HG03571 (cell line): Measurements from ENCODE around the gene SPP1.
"Not testable (repeated sequence)": the region's sequence is repeated elsewhere in the genome, so short reads cannot be mapped to it uniquely, and the experiment has no call there.

Experiments used
- ATAC-seq: cut with Tn5 transposase; IDR thresholded peaks from one replicate; pipeline ENCODE4 v1.9.1; 2021; ENCODE audit not compliant: unreplicated experiment

The SPP1 gene

GRCh38 chr4:87975466-87975865 is at the start of gene SPP1:
Gene SPP1, plus strand, starts transcription at chr4:87975714. Its CDS starts 1,182 bp downstream, at chr4:87976896.
- no peak for ATAC-seq

DNA sequence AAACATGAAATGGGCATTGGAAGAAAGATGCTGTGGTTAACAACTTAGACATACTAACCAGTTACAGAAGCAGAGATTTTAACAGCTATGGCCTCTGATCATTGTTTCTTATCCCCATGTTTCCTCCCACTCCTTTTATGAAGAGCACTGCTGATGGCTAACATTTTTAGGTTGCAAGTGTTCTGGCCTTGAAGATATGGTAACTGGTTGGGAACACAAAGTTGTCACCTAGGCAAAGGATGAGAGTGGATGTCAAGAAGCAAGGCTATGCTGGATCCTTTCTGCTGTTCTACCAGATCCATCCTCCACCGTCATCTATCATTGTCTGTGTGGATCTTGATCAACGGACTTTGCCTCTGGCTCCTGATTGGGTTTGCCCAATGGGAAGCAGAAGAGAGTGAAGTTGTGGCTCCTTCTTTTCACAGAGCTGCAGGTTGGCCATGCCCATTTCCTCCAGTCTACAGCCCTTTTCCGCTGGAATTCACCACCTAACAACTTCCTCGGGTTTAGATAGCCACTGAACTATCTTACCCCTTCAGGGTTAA is 48.9 kb upstream of the SPP1 start:
- ATAC-seq = no peak

GRCh38 chr4:87930629-87931028 is 44.9 kb upstream of the SPP1 start:
- no peak for ATAC-seq

DNA sequence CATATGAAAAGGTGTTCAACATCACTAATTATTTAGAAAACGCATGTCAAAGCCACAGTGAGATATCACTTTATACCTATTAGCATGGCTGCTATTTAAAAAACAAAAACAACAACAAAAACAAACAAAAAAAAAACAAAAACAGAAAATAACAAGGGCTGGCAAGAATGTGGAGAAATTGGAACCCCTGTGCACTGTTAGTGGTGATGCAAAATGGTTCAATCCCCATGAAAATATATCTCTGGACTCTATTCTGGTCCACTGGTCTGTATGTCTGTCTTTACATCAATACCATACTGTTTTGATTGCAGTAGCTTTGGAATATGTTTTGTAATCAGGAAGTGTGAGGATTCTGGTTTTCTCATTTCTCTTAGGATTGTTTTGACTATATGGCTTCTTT is 43.6 kb upstream of the SPP1 start:
- no peak for ATAC-seq

- ATAC-seq = no peak
These were observed 42.8 kb upstream of the SPP1 start for GRCh38 chr4:87932718-87933141.

GRCh38 chr4:87933337-87933736 is 42.2 kb upstream of the SPP1 start:
- no peak for ATAC-seq

DNA sequence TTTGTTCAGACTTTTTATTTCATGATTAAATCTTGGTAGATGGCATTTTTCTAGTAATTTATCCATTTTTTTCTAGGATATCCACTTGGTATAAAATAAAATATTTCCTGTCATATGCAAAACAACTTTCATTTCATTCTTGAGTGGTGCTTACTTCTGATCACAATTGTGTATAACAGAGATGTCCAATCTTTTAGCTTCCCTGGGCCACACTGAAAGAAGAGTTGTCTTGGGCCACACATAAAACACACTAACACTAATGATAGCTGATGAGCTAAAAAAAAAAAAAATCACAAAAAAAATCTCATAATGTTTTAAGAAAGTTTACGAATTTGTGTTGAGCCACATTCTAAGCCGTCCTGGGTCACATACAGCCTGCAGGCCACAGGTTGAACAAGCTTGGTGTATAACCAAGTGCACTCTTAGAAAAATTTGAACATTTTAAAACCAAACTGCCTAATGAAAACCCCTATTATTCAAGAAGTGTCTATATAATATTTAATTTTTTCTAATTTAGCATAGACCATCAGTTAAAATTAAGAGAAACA is 41.3 kb upstream of the SPP1 start:
- no peak for ATAC-seq

DNA sequence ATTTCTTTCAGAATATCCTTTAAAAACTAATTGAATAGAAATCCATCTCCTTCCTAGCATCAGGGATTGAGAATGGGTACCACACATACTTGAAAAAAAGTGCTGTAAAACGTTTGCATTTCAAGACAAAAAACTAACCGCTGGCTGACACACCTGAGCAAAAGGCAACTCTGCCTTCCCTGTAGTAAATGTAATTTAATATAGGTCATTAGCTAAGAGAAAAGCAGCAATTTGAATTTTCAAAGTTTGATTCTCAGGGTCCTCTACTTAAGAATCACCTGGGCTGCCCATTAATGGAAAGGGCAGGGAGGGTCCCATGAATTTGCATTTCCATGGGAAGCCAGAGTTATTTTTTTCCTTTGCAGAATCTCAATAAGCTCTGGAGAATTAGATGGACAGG is 40.5 kb upstream of the SPP1 start:
- ATAC-seq = no peak

GRCh38 chr4:87935954-87936353 is 39.6 kb upstream of the SPP1 start:
- not testable (repeated sequence) for ATAC-seq

DNA sequence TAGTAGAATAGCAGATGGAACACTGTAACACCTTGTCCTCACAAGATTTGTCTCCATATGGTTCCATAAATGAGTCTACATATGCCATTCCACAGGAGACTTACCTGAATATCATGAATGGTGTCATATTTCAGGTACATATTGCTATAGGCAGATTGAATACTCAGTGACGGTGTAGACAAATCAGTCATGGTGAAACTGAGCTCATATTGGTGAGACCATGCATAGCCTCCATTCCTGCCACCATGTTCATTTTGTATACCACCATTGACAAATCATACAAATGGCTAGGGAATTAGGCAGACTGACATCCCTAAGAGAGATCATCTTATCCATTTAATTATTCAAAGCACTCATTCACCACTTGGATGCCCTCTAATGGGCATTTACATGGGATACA is 38.0 kb upstream of the SPP1 start:
- ATAC-seq = no peak

DNA sequence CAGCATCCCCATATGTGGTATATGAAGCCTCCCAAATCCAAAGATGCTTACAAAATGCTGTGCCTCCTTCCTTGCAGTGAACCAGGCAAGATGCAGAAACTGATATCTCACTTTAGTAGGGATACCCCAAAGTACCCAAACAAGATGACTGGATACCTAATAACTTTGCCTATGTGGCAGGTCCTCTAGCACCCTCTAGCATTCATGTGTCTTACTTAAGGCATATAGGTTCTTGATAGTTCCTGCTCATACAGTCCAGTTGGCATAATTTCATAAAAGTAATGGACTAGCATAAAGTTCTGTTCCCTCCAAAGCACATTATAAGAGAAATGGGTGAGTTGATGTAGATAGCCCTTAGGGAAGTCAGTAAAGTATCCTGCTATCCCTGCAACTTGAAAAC is 36.8 kb upstream of the SPP1 start:
- no peak for ATAC-seq

GRCh38 chr4:87939978-87940690 is 35.4 kb upstream of the SPP1 start:
- no peak for ATAC-seq

- not testable (repeated sequence) for ATAC-seq
These were observed 34.7 kb upstream of the SPP1 start for GRCh38 chr4:87940809-87941208.

GRCh38 chr4:87941537-87942392 is 33.7 kb upstream of the SPP1 start:
- no peak for ATAC-seq

DNA sequence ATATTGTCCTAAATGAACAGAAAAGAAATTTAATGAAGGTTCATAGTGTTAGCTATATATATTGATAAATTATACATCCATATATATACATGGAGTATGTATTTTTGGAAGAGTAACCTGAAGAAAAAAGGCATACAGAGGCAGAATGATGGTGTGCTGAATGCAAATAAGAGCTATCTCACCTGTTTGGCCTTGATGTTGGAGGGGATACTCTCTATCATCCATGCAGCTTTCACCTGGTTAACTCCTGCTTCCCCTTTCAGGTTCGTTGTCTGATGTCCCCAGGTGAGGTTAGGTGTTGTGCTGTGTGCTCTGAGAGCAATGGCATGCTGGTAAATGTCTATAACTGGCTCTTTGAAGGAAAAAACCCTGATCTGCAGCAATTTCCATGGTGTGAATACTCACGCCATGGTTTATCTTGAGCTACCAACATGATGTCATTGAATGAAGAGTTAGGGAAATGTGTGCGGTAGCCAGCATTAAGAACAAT is 31.8 kb upstream of the SPP1 start:
- ATAC-seq = no peak

GRCh38 chr4:87944967-87945366 is 30.5 kb upstream of the SPP1 start:
- no peak for ATAC-seq

DNA sequence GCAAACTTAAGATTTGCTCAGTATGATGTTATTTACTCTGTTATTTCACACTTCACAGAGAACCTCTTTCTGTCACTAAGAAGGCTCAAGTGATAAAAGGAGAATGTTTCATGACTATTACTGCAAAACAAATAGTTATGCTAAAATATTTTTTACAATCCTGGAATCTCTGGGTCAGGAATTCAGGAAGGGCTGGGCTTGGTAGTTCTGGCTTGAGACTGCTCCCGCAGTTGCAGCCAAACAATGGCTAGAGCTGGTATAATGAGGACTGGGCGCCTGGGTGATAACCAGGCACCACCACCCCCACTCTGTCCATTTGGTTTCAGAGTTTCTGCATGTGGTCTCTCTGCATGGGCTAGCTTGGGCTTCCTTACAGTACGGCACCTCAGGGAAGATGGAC is 28.7 kb upstream of the SPP1 start:
- no peak for ATAC-seq

DNA sequence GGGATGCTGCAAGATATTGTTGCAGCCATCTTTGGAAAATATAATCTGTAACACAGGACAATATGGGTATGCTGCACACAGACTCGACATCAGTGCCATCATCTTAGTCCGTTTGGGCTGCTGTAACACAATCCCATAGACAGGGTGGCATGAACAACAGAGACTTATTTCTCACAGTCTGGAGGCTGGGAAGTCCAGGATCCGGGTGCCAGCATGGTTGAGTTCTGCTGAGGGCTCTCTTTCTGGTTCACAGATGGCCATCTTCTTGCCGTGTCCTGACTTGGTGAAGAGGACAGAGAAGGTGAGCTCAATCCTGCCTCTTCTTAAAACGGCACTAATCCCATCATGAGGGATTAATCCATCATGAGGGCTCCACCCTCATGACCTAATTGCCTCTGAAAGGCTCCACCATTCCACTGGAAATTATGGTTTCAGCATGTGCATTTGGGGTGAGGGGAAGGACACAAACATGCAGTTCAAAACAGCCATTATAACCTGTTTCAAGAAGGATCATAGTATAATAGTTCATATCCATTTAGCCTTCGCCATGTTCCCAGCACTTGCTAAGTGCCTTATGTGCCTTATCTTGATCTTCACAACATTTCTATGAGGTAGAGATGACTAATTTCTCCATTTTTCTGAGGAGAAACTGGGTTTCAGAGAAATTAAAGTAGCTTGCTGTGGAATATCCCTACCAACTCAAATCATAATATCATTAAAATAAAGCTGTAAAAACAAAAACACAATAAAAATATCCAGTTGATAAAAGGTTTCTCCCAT is 27.9 kb upstream of the SPP1 start:
- ATAC-seq = no peak

GRCh38 chr4:87949961-87950360 is 25.6 kb upstream of the SPP1 start:
- ATAC-seq = no peak

DNA sequence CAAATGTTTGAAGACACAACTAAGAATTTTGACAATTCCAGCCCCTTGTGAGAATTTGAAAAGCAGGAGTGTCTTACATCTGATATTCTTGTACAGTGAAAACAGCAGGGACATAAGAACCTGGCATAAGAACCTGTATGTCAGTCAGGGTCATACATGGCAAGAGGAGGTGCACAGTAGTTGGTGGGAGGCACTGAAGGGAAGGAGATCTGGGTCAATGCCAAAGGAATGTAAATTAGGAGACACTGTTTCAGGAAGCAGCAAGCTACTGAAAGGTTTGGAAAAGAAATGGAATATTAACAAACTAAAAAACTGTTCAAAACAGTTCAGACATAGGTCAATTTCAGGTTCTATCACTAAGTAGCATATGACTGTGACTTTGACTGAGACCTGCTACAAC is 25.0 kb upstream of the SPP1 start:
- ATAC-seq = no peak
